Stimulated activated effector memory CD8-positive, alpha-beta T cell treated with anti-CD3 and anti-CD28 coated beads, Interleukin-12 subunit alpha, Interleukin-12 subunit beta, amount 100 ng/mL, for 72 hours (primary cell): ENCODE data around the gene NRIP3.
"Not testable (repeated sequence)": the region's sequence is repeated elsewhere in the genome, so short reads cannot be mapped to it uniquely, and the experiment has no call there.

ENCODE experiments used
- ATAC-seq: fragments of 150-1000 bp; cut with Tn5 transposase; 2 replicates; pipeline ENCODE4 v1.10.0; 2021
- DNase-seq, 2 donors: peaks; one replicate each; pipeline ENCODE4 v3.0.0; 2021 to 2022; ENCODE audit warnings: low spot score in 2 of 2
- H3K27ac Mint-ChIP-seq: one replicate; pipeline ENCODE4 v1.8.0; 2022; ENCODE audit warnings: mild to moderate bottlenecking, mixed read lengths
- H3K36me3 Mint-ChIP-seq: one replicate; pipeline ENCODE4 v1.8.0; 2022; ENCODE audit warnings: mild to moderate bottlenecking, mixed read lengths
- H3K4me1 Mint-ChIP-seq: one replicate; pipeline ENCODE4 v1.8.0; 2022; ENCODE audit warnings: mixed read lengths
- H3K4me3 Mint-ChIP-seq: one replicate; pipeline ENCODE4 v1.8.0; 2022; ENCODE audit warnings: mild to moderate bottlenecking, mixed read lengths
- H3K9me3 Mint-ChIP-seq: one replicate; pipeline ENCODE4 v1.8.0; 2022; ENCODE audit warnings: mixed read lengths

NRIP3 gene

GRCh38 chr11:9025101-9025850 is 21.5 kb upstream of the NRIP3 start:
- Mint-ChIP-seq H3K36me3 (no peaks in the 10 kb centered on the region), H3K27ac (no peak overlapping the region), H3K4me3 (no peak overlapping the region), H3K4me1 (no peaks in the 10 kb centered on the region), H3K9me3 (no peaks in the 10 kb centered on the region)
- no peak for ATAC-seq
- no peak for DNase-seq

GRCh38 chr11:9022961-9023680 is 19.3 kb upstream of the NRIP3 start:
- Mint-ChIP-seq H3K9me3 (no peaks in the 10 kb centered on the region), H3K27ac (no peak overlapping the region), H3K36me3 (no peaks in the 10 kb centered on the region), H3K4me1 (no peaks in the 10 kb centered on the region), H3K4me3 (no peak overlapping the region)
- no peak for ATAC-seq
- no peak for DNase-seq

GRCh38 chr11:9020916-9021315 is 17.1 kb upstream of the NRIP3 start:
- Mint-ChIP-seq H3K36me3 (no peaks in the 10 kb centered on the region), H3K4me1 (no peaks in the 10 kb centered on the region)

GRCh38 chr11:9019861-9020260 is 16.1 kb upstream of the NRIP3 start:
- Mint-ChIP-seq H3K36me3 (no peaks in the 10 kb centered on the region), H3K27ac (no peak overlapping the region), H3K9me3 (no peaks in the 10 kb centered on the region), H3K4me3 (no peak overlapping the region), H3K4me1 (no peaks in the 10 kb centered on the region)
- DNase-seq, result no peak
- ATAC-seq, result no peak

More at GRCh38 chr11:9020916-9021315, 17.1 kb upstream of the NRIP3 start:
- ATAC-seq (no peak), DNase-seq (no peak)
- no peaks in the 10 kb centered on the region for H3K9me3 Mint-ChIP-seq
- no peak overlapping the region for H3K4me3 Mint-ChIP-seq
- no peak overlapping the region for H3K27ac Mint-ChIP-seq

GRCh38 chr11:9017773-9018172 is 14.0 kb upstream of the NRIP3 start:
- Mint-ChIP-seq H3K27ac (no peak overlapping the region), H3K4me1 (no peaks in the 10 kb centered on the region), H3K36me3 (no peaks in the 10 kb centered on the region), H3K9me3 (no peaks in the 10 kb centered on the region), H3K4me3 (no peak overlapping the region)
- DNase-seq (no peak), ATAC-seq (no peak)

GRCh38 chr11:9016916-9017642 is 13.3 kb upstream of the NRIP3 start:
- no peaks in the 10 kb centered on the region for H3K36me3 Mint-ChIP-seq
- ATAC-seq (no peak), DNase-seq (no peak)
- no peaks in the 10 kb centered on the region for H3K9me3 Mint-ChIP-seq
- no peak overlapping the region for H3K4me3 Mint-ChIP-seq
- H3K27ac Mint-ChIP-seq, result no peak overlapping the region
- no peaks in the 10 kb centered on the region for H3K4me1 Mint-ChIP-seq

- no peak overlapping the region for H3K4me3 Mint-ChIP-seq
- H3K9me3 Mint-ChIP-seq, result no peaks in the 10 kb centered on the region
- H3K27ac Mint-ChIP-seq, result no peak overlapping the region
- DNase-seq (peak; percentile 27 to 66), ATAC-seq (peak; percentile 84)
- H3K36me3 Mint-ChIP-seq, result no peaks in the 10 kb centered on the region
- H3K4me1 Mint-ChIP-seq, result no peaks in the 10 kb centered on the region
Observed at GRCh38 chr11:9015677-9016076, 11.9 kb upstream of the NRIP3 start.

- Mint-ChIP-seq H3K36me3 (no peaks in the 10 kb centered on the region), H3K4me3 (no peak overlapping the region), H3K4me1 (no peaks in the 10 kb centered on the region), H3K9me3 (peaks cover 4% of the 10 kb centered on the region), H3K27ac (no peak overlapping the region)
- DNase-seq, result no peak
- ATAC-seq, result peak; percentile 51
Observed at GRCh38 chr11:9014826-9015225, 11.0 kb upstream of the NRIP3 start.

GRCh38 chr11:9013373-9013772 is 9.6 kb upstream of the NRIP3 start:
- Mint-ChIP-seq H3K4me3 (no peak overlapping the region), H3K9me3 (peaks cover 4% of the 10 kb centered on the region), H3K4me1 (no peaks in the 10 kb centered on the region), H3K36me3 (no peaks in the 10 kb centered on the region), H3K27ac (no peak overlapping the region)
- ATAC-seq (no peak), DNase-seq (no peak)

GRCh38 chr11:9009538-9009937 is 5.7 kb upstream of the NRIP3 start:
- not testable (repeated sequence) for H3K27ac Mint-ChIP-seq, DNase-seq, H3K9me3 Mint-ChIP-seq, H3K4me1 Mint-ChIP-seq, H3K4me3 Mint-ChIP-seq, ATAC-seq, H3K36me3 Mint-ChIP-seq

- peaks cover 9% of the 10 kb centered on the region for H3K4me1 Mint-ChIP-seq
- H3K9me3 Mint-ChIP-seq, result peaks cover 4% of the 10 kb centered on the region
- H3K36me3 Mint-ChIP-seq, result no peaks in the 10 kb centered on the region
- no peak overlapping the region for H3K4me3 Mint-ChIP-seq
- DNase-seq, result no peak
- ATAC-seq, result no peak
- H3K27ac Mint-ChIP-seq, result no peak overlapping the region
Observed at GRCh38 chr11:9008661-9009060, 4.9 kb upstream of the NRIP3 start.

GRCh38 chr11:9008011-9008550 is 4.3 kb upstream of the NRIP3 start:
- no peak overlapping the region for H3K27ac Mint-ChIP-seq
- no peaks in the 10 kb centered on the region for H3K36me3 Mint-ChIP-seq

GRCh38 chr11:9005087-9005486 is 1.3 kb upstream of the NRIP3 start:
- peaks cover 3% of the 10 kb centered on the region for H3K9me3 Mint-ChIP-seq
- ATAC-seq, result no peak
- H3K36me3 Mint-ChIP-seq, result no peaks in the 10 kb centered on the region
- no peak for DNase-seq
- peaks cover 17% of the 10 kb centered on the region for H3K4me1 Mint-ChIP-seq
- H3K4me3 Mint-ChIP-seq, result peak overlapping the region; percentile 75
- no peak overlapping the region for H3K27ac Mint-ChIP-seq

More at GRCh38 chr11:9008011-9008550, 4.3 kb upstream of the NRIP3 start:
- DNase-seq (no peak), ATAC-seq (no peak)
- H3K4me1 Mint-ChIP-seq, result peaks cover 13% of the 10 kb centered on the region
- peaks cover 4% of the 10 kb centered on the region for H3K9me3 Mint-ChIP-seq
- H3K4me3 Mint-ChIP-seq, result no peak overlapping the region

GRCh38 chr11:9004183-9004926 is 554 bp upstream of the NRIP3 start:
- DNase-seq (peak in 1 of 2 donors; percentile 9), ATAC-seq (no peak)
- Mint-ChIP-seq H3K4me1 (peaks cover 17% of the 10 kb centered on the region), H3K36me3 (no peaks in the 10 kb centered on the region), H3K4me3 (peak overlapping the region; percentile 75), H3K9me3 (no peaks in the 10 kb centered on the region), H3K27ac (no peak overlapping the region)
